ENCODE data around the gene SLC9A4. TPM values are rescaled to one million over a fixed set of nuclear protein-coding genes. Genes with fewer than 3 reads are reported as not detected.

The SLC9A4 gene
- total RNA-seq, 4 donors from 2014 or later, result 1.2 TPM; not detected in 3

DNA sequence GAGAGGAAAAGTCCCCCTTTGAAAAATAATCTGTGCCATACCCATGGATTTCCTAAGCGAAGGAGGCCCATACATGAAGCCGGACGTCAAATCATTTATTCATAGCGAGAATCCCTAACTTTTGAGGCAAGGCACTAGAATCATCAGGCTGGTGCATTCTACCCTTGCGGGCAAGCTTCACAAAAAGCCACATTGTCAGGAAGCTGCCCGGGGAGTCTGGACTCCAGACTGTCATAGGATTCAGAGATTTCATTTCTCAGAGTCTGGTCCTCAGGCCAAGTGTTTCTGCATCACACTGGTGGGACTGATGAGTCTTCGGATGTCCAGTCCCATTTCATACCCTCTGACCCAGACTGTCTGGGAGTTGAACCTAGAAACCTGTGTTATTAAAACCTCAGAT lies 8.9 kb downstream of the SLC9A4 start:
- Histone ChIP-seq H3K27ac (no peak overlapping the region), H3K9me3 (no peaks in the 10 kb centered on the region), H3K36me3 (no peaks in the 10 kb centered on the region), H3K27me3 (no peaks in the 10 kb centered on the region), H3K4me3 (no peak overlapping the region), H3K4me1 (no peaks in the 10 kb centered on the region)
- TF ChIP-seq CTCF (IDR thresholded peaks at IDR 0.05) (no peak), POLR2A (IDR thresholded peaks at IDR 0.05) (no peak)
- intact Hi-C loops (cut with DNase I; ENCODE audit: low total_unique reads), result no loop called here
- DNase-seq, result no peak

GRCh38 chr2:102483086-102483485 lies 10.1 kb downstream of the SLC9A4 start:
- TF ChIP-seq POLR2A (IDR thresholded peaks at IDR 0.05) (no peak), CTCF (IDR thresholded peaks at IDR 0.05) (no peak)
- no peaks in the 10 kb centered on the region for H3K27me3 ChIP-seq
- DNase-seq, result no peak
- intact Hi-C loops (cut with DNase I; ENCODE audit: low total_unique reads), result no loop called here
- no peaks in the 10 kb centered on the region for H3K36me3 ChIP-seq
- H3K4me1 ChIP-seq, result no peaks in the 10 kb centered on the region
- H3K9me3 ChIP-seq, result no peaks in the 10 kb centered on the region
- no peak overlapping the region for H3K4me3 ChIP-seq
- no peak overlapping the region for H3K27ac ChIP-seq

- no peak overlapping the region for H3K27ac ChIP-seq
- H3K4me1 ChIP-seq, result no peaks in the 10 kb centered on the region
- H3K4me3 ChIP-seq, result no peak overlapping the region
- H3K9me3 ChIP-seq, result no peaks in the 10 kb centered on the region
- no peaks in the 10 kb centered on the region for H3K27me3 ChIP-seq
- no peak for DNase-seq
- intact Hi-C loops (cut with DNase I; ENCODE audit: low total_unique reads), result no loop called here
- TF ChIP-seq POLR2A (IDR thresholded peaks at IDR 0.05) (no peak), CTCF (IDR thresholded peaks at IDR 0.05) (no peak)
- no peaks in the 10 kb centered on the region for H3K36me3 ChIP-seq
Observed at GRCh38 chr2:102484310-102485061, 11.5 kb downstream of the SLC9A4 start.

- intact Hi-C loops (cut with DNase I; ENCODE audit: low total_unique reads), result no loop called here
- TF ChIP-seq CTCF (IDR thresholded peaks at IDR 0.05), result no peak
- no peak for TF ChIP-seq POLR2A (IDR thresholded peaks at IDR 0.05)
- H3K27ac ChIP-seq, result no peak overlapping the region
- no peak overlapping the region for H3K4me3 ChIP-seq
- no peaks in the 10 kb centered on the region for H3K9me3 ChIP-seq
- no peaks in the 10 kb centered on the region for H3K36me3 ChIP-seq
- no peaks in the 10 kb centered on the region for H3K4me1 ChIP-seq
- DNase-seq, result no peak
- no peaks in the 10 kb centered on the region for H3K27me3 ChIP-seq
Observed at GRCh38 chr2:102485147-102485785, 12.2 kb downstream of the SLC9A4 start.

GRCh38 chr2:102486941-102487702 lies 14.1 kb downstream of the SLC9A4 start:
- no peaks in the 10 kb centered on the region for H3K36me3 ChIP-seq
- no peaks in the 10 kb centered on the region for H3K9me3 ChIP-seq
- no peaks in the 10 kb centered on the region for H3K27me3 ChIP-seq
- H3K27ac ChIP-seq, result no peak overlapping the region
- no peak for DNase-seq
- H3K4me3 ChIP-seq, result no peak overlapping the region
- no peak for TF ChIP-seq POLR2A (IDR thresholded peaks at IDR 0.05)
- TF ChIP-seq CTCF (IDR thresholded peaks at IDR 0.05), result no peak
- H3K4me1 ChIP-seq, result no peaks in the 10 kb centered on the region
- intact Hi-C loops (cut with DNase I; ENCODE audit: low total_unique reads), result no loop called here

Measured in uterus (tissue), 4 donors.